HG02610 (cell line): ENCODE results near the gene GPR32.
"Not testable (repeated sequence)": the region's sequence is repeated elsewhere in the genome, so short reads cannot be mapped to it uniquely, and the experiment has no call there.

Experiments used
- ATAC-seq: cut with Tn5 transposase; IDR thresholded peaks from one replicate; pipeline ENCODE4 v1.9.1; 2021; ENCODE audit warnings: mild to moderate bottlenecking, moderate library complexity; ENCODE audit not compliant: unreplicated experiment

GPR32 gene

DNA sequence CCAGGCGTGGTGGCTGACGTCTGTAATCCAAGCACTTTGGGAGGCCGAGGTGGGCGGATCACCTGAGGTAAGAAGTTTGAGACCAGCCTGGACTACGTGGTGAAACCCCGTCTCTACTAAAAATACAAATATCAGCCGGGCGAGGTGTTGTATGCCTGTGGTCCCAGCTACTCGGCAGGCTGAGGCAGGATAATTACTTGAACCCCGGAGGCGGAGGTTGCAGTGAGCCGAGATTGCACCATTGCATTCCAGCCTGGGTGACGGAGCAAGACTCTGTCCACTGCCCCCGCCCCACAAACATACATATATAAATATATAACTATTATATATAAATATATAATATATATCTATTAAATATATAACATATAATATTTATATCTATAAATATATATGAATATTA lies 23.1 kb upstream of the GPR32 start:
- not testable (repeated sequence) for ATAC-seq

DNA sequence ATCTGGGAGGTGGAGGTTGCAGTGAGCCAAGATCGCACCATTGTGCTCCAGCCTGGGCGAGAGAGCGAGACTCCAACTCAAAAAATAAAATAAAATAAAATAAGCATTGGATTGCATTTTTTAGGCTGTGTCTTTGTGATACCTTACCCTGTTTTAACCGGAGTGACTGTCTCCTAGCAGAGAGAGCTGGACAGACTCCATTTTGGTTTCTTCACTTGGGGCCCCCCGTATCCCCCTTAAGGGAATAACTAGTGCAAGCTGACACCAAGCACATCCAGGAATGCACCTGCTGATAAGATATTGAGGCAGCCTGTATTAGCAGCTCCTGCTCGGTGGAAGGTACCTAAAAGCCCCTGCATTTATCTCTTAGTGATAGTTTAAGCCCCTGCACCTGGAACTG lies 20.8 kb upstream of the GPR32 start:
- no peak for ATAC-seq

GRCh38 chr19:50750010-50750409 lies 20.3 kb upstream of the GPR32 start:
- no peak for ATAC-seq

DNA sequence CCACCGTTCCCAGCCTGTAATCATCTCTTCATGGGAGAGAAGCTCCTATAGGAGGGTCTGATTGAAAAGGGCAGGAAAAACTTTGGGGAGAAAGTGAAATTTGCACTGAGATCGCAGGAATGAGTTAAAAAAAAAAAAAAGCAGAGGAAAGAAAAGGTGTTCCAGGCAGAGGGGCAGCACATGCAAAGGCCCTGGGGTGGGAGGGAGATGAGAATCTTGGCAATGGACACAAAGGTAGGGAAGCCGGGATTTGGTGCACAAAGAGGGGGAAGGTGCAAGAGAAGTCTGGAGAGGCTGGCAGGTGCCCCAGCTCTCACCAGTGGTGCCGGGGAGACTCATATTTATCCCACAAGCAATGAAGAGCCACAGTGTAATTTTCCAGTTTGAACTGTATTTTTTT lies 16.4 kb upstream of the GPR32 start:
- ATAC-seq: no peak

DNA sequence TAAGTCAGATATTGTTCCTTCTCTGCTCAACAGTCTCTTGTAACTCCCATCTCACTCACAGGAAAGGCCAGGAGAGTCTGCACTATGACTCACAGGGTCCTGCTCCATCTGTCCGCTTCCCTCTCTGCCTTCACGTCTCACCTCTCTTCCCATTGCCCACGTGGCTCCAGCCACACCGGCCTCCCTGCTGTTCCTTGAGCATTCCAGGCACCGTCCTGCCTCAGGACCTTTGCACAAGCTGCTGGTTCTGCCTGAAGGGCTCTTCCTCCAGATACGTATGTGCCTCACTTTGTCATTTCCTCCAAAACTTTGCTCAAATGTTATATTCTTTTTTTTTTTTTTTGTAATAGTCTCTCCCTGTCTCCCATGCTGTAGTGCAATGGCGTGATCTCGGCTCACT lies 14.0 kb upstream of the GPR32 start:
- not testable (repeated sequence) for ATAC-seq

GRCh38 chr19:50757624-50758023 lies 12.6 kb upstream of the GPR32 start:
- not testable (repeated sequence) for ATAC-seq

GRCh38 chr19:50759076-50759475 lies 11.2 kb upstream of the GPR32 start:
- not testable (repeated sequence) for ATAC-seq

DNA sequence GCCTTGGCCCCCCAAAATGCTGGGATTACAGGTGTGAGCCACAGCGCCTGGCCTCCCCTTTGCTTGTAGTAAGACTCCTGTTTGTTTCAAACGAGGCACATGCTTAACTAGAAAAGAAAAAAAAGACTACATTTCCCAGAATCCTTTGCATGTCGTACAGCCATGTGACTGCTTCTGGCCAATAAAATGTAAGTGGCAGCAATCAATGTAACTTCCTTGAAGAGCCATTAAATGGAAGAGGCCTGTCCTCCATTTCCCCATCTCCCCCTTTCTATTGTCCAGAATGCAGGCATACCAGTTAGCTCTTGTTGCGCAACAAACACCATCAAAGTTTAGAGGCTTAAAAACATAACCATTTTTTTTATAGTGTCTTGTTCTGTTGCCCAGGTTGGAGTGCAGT lies 10.4 kb upstream of the GPR32 start:
- no peak for ATAC-seq

- ATAC-seq: not testable (repeated sequence)
These were observed 8.8 kb upstream of the GPR32 start for GRCh38 chr19:50761501-50761900.

- not testable (repeated sequence) for ATAC-seq
These were observed 6.7 kb upstream of the GPR32 start for GRCh38 chr19:50763521-50763920.

DNA sequence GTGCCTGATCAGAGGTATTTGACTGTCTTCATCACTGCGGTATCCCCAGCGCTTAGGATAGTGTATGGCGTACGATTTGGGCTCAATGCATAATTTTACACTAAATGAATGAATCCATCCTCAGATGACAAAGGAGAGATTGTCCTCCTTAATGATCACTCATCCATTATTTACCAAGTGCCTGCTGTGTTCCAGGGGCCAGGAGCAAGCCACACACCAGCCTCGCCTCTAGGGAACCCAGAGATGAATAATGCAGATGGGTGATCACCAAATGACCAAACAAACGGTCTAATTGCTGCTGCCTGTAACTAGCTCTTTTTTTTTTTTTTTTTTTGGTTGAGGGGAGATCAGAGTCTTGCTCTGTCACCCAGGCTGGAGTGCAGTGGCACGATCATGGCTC lies 5.9 kb upstream of the GPR32 start:
- ATAC-seq: no peak

- ATAC-seq: not testable (repeated sequence)
These were observed 3.5 kb upstream of the GPR32 start for GRCh38 chr19:50766746-50767145.

GRCh38 chr19:50767263-50767662 lies 3.0 kb upstream of the GPR32 start:
- not testable (repeated sequence) for ATAC-seq

DNA sequence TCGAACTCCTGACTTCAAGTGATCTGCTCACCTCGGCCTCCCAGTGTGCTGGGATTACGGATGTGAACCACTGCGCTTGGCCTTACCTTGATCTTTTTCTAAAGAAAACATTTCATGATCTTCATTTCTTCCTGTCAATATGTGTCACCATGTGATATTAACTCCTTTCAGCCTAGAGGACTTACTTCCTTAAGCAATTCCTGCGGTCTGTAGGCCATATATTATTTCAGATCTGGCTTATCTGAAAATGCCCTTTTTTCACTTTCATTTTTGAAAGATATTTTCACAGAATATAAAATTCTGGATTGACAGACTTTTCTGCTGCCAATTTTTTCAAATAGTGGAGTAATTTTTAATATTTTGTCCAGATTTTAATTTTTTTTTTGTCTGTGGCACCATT lies 2.0 kb upstream of the GPR32 start:
- no peak for ATAC-seq

DNA sequence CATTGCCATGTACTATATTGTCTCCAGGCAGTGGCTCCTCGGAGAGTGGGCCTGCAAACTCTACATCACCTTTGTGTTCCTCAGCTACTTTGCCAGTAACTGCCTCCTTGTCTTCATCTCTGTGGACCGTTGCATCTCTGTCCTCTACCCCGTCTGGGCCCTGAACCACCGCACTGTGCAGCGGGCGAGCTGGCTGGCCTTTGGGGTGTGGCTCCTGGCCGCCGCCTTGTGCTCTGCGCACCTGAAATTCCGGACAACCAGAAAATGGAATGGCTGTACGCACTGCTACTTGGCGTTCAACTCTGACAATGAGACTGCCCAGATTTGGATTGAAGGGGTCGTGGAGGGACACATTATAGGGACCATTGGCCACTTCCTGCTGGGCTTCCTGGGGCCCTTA lies 624 bp downstream of the GPR32 start:
- ATAC-seq: no peak

DNA sequence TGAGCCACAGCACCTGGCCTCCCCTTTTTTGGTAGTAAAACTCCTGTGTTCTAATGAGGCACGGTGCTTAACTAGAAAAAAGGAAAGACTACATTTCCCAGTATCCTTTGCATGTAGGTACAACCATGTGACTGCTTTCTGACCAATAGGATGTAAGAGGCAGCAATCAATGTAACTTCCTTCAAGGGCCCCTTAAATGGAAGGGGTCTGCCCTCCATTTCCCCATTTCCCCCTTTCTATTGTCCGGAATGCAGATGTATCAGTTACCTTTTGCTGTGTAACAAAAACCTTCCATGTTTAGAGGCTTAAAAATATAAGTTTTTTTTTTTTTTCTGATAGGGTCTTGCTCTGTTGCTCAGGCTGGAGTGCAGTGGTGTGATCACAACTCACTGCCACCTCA lies 2.2 kb downstream of the GPR32 start:
- ATAC-seq: no peak

- not testable (repeated sequence) for ATAC-seq
These were observed 2.6 kb downstream of the GPR32 start for GRCh38 chr19:50772912-50773311.

DNA sequence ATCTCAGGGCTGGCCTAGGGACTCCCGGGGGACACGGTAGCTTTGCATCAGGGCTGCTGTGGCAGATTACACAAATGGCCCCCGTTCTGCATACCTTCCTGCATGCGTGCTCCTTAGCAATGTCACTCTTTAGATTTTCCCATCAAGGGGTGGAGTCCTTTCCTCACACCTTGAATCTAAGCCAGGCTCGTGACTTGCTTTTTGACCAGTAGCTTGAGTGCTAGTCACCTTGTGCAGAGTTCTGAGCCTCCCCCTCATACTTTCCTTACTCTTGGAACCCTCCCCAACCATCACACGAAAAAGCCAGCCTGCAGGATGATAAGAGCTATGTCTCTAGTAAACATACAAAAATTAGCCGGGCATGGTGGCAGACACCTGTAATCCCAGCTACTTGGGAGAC lies 3.2 kb downstream of the GPR32 start:
- ATAC-seq: not testable (repeated sequence)

- no peak for ATAC-seq
These were observed 5.9 kb downstream of the GPR32 start for GRCh38 chr19:50776131-50776530.

- ATAC-seq: no peak
These were observed 7.0 kb downstream of the GPR32 start for GRCh38 chr19:50777261-50777660.

DNA sequence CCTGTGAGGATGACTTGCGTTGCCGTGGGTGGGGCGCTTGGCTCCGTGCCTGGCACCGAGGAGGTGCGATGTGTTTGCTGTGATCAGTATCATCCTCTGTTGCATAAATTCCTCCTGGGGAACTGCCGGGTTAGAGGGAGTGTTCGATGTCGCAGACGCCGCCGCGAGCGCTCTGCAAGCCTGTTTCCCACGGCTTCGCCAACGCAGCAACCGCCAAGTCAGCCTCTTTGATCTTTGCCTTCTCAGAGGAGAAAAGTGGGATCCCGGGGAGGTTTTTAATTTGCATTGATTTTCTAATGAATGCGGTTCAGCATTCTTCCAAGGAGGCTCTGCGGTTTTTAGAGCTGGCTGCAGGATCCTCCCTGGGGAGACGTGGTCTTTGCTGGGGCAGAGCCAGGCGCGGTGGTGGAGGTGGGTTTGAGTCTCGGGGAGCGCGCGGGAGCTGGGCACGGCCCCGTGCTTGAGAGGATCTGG lies 7.6 kb downstream of the GPR32 start:
- ATAC-seq: no peak

GRCh38 chr19:50778906-50779430 lies 8.7 kb downstream of the GPR32 start:
- no peak for ATAC-seq
